ENCODE results near the gene HAUS1.

Gene HAUS1

DNA sequence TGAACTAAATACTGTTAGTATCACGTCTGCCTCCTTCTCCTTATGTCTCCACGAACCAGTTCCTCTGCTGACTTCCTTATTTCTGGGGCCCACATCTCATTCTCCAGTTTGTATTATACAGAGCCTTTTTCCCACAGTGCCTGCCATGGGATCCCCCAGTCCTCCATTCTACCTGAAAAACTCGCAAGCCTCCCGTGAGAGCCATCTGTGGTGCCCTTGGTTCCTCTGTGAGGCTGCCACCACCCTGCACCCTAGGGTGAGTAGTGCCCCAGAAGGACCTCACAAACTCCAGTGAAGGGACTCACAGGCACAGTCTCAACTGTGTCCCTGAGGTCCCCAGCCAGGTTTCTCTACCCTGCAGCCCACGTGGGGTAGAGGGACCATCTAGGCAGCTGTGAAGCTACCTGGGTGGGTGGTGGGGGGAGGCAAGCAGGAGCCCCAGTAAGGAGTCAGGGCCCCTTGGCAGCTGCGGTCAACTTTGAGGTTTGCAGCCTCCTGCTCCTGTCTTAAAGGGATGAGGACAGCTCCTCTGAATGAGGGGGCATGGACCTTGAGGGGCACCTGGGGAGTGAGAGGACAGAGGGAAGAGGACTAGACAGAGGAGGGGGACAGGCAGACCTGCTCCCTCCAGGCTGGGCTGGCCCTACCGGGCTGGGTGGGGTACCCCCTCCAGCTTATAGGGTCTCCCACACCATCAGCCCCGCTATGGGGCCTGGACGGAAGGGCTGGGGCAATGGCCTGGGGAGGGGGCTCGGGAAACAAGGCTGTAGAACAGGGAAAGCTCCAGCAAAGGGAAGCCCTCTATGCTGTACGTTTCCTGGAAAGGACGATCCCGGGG lies 33.2 kb upstream of the HAUS1 start:
- Histone ChIP-seq H3K27ac (no peak overlapping the region), H3K4me3 (ENCODE audit: low read depth, low read length) (peak overlapping the region; percentile 66), H3K27me3 (replicated peaks) (no peaks in the 10 kb centered on the region), H3K36me3 (replicated peaks) (no peaks in the 10 kb centered on the region)
- TF ChIP-seq, protein P1, sequence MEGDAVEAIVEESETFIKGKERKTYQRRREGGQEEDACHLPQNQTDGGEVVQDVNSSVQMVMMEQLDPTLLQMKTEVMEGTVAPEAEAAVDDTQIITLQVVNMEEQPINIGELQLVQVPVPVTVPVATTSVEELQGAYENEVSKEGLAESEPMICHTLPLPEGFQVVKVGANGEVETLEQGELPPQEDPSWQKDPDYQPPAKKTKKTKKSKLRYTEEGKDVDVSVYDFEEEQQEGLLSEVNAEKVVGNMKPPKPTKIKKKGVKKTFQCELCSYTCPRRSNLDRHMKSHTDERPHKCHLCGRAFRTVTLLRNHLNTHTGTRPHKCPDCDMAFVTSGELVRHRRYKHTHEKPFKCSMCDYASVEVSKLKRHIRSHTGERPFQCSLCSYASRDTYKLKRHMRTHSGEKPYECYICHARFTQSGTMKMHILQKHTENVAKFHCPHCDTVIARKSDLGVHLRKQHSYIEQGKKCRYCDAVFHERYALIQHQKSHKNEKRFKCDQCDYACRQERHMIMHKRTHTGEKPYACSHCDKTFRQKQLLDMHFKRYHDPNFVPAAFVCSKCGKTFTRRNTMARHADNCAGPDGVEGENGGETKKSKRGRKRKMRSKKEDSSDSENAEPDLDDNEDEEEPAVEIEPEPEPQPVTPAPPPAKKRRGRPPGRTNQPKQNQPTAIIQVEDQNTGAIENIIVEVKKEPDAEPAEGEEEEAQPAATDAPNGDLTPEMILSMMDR (IDR thresholded peaks at IDR 0.05; ENCODE audit: low read depth, low read length, missing control alignments), result no peak
- DNase-seq, result no peak
- in situ Hi-C loops (cut with HindIII; ENCODE audit: low pct_ligation_motif_present, low sequenced_read_pairs), result no loop called here

DNA sequence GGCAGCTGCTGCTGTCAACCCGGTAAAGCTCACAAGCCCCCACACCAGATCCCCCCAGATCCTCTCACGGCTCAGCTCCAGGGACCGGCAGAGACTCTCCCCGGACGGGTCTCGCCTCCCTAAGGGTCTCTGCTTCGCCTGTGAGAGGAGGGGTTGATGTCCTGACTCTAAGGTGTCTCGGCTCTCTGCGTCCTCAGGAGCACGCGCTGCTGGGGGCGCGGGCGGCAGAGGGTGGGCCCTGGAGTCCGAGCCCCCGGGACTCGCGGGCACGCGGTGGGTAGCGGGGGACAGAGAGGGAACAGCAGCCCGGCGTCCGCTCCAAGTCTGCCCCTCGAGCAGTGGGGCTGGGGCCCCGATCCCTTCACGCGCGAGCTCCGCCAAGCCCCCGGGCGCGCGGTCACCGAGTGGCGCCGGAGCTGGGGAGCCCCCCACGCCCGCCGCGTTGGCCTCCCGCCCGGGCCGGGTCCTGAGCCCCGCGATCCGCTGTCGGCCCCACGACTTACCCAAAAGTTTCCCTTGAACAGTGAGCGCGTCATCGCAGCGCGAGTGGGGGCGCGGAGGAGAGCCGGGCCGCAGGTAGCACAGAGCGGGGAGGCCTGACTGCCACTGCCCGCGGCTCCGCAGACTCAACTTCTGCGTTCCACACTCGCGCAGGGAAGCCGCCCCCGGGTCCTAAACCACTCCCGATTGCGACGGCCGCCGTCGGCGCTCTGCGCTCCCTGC lies 32.4 kb upstream of the HAUS1 start, which contains the start of gene PSTPIP2:
Gene PSTPIP2, minus strand, starts transcription at position 608 of the 723 bp plus-strand sequence. Its CDS starts 72 bp downstream, at position 536.
- Histone ChIP-seq H3K27ac (no peak within 1 kb of the TSS), H3K27me3 (replicated peaks) (no peaks in the 10 kb centered on the region), H3K4me3 (ENCODE audit: low read depth, low read length) (peak within 1 kb of the TSS; percentile 66), H3K36me3 (replicated peaks) (no peaks in the 10 kb centered on the region)
- in situ Hi-C loops (cut with HindIII; ENCODE audit: low pct_ligation_motif_present, low sequenced_read_pairs), result no loop called here
- DNase-seq, result peak; percentile 47
- TF ChIP-seq, protein P1 (IDR thresholded peaks at IDR 0.05; ENCODE audit: low read depth, low read length, missing control alignments), result no peak

DNA sequence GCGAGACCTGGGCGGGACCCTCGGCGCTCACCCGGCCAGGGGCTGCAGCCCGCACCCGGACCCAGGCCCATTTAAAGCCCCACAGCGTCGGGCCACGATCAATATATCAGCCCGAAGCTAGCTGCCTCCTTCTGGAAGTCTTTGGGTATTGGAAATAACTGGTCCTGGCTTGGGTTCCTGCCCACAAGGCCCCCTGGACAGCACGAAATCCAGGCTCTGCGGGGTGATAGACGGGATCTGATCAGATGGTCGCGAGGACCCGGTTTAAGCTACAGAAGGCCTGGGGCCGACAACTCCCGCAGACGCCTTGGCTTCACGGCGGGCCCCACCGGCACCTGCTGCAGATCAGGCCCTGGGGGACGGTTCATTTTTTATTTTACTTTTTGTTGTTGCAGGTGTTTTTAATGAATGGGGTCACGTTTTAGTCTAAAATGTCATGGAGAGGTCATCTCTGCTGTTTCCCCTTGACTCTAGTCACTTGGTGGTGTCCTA lies 31.8 kb upstream of the HAUS1 start:
- Histone ChIP-seq H3K4me3 (ENCODE audit: low read depth, low read length) (peak overlapping the region; percentile 66), H3K27ac (no peak overlapping the region), H3K27me3 (replicated peaks) (no peaks in the 10 kb centered on the region), H3K36me3 (replicated peaks) (peaks cover under 1% of the 10 kb centered on the region)
- in situ Hi-C loops (cut with HindIII; ENCODE audit: low pct_ligation_motif_present, low sequenced_read_pairs), result no loop called here
- no peak for DNase-seq
- TF ChIP-seq, protein P1 (IDR thresholded peaks at IDR 0.05; ENCODE audit: low read depth, low read length, missing control alignments), result peak; percentile 12

DNA sequence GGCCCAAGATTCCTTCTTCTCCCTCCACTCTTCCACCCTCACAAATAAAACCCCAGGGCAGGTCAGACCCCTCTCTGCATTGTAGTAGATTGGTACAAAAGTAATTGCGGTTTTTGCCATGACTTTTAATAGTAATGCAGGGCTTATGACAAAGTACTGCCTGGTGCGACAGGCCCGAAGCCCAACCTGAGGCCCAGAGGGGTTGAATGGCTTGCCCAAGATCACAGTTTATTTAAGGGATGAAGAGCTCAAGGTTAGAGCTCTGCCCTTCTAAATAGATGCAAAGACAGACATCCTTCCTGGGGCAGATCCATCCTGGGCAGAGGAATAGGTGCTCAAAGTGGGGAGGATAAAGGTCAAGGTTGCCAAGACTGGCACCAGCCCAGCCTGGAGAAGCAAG lies 31.2 kb upstream of the HAUS1 start:
- no peak overlapping the region for H3K4me3 ChIP-seq (ENCODE audit: low read depth, low read length)
- no peak for DNase-seq
- H3K27ac ChIP-seq, result no peak overlapping the region
- in situ Hi-C loops (cut with HindIII; ENCODE audit: low pct_ligation_motif_present, low sequenced_read_pairs), result no loop called here
- H3K27me3 ChIP-seq (replicated peaks), result no peaks in the 10 kb centered on the region
- TF ChIP-seq, protein P1 (IDR thresholded peaks at IDR 0.05; ENCODE audit: low read depth, low read length, missing control alignments), result no peak
- peaks cover 6% of the 10 kb centered on the region for H3K36me3 ChIP-seq (replicated peaks)

DNA sequence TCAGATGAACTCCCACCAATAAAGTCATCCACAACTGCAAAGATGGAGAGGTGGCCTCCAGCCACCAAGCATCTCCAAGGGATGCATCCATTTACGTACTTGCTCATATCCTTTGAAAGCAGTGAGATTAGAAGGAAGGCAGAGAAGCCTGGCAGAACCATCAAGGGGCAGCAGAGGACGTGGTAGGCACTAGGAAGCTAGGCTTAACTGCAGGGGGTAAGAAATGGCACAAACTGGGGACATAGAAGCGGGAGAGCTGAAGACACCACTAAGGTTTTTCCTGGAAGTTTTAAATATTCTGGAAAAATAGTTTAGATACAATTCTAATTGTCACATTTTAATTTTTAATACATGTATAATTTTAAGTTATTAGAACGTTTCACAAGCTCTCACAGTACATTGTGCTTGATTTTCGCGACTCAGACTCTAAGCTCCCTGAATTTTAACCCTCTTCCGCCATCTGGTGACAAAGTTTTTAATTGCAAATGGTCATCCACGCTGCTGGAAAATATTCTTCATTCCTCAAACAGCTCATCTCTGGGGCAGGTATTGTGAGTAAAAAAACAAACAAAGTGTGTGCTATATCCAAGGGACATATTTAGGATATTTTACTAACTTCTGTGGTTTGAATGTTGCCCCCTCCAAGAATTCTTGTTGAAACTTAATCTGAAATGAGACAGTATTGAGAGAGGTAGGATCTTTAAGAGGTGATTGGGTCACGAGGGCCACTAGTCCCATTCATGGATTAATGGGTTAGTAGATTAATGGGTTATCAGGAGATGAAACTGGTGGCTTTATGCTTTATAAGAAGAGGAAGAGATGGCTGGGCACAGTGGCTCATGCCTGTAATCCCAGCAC lies 30.5 kb upstream of the HAUS1 start:
- TF ChIP-seq, protein P1 (IDR thresholded peaks at IDR 0.05; ENCODE audit: low read depth, low read length, missing control alignments), result peak; percentile 68
- Histone ChIP-seq H3K27ac (no peak overlapping the region), H3K4me3 (ENCODE audit: low read depth, low read length) (no peak overlapping the region), H3K27me3 (replicated peaks) (no peaks in the 10 kb centered on the region), H3K36me3 (replicated peaks) (peaks cover 7% of the 10 kb centered on the region)
- in situ Hi-C loops (cut with HindIII; ENCODE audit: low pct_ligation_motif_present, low sequenced_read_pairs), result no loop called here
- DNase-seq, result peak; percentile 76

Measured in brain microvascular endothelial cell (primary cell).